Glutamatergic neuron (in vitro differentiated cells): ENCODE measurements around the gene SYT2. TPM values are rescaled to one million over a fixed set of nuclear protein-coding genes. Genes with fewer than 3 reads are reported as not detected.
"Not testable (repeated sequence)": the region's sequence is repeated elsewhere in the genome, so short reads cannot be mapped to it uniquely, and the experiment has no call there.

Experiments used
- DNase-seq: peaks from one replicate; pipeline ENCODE4 v3.0.0; 2022
- H3K27ac Mint-ChIP-seq: one replicate; pipeline ENCODE4 v1.8.0; 2020; ENCODE audit warnings: mild to moderate bottlenecking, mixed read lengths, inconsistent platforms; ENCODE audit not compliant: unreplicated experiment
- H3K27me3 Mint-ChIP-seq: one replicate; pipeline ENCODE4 v1.8.0; 2020; ENCODE audit warnings: mild to moderate bottlenecking, moderate library complexity, mixed read lengths, inconsistent platforms; ENCODE audit not compliant: unreplicated experiment
- H3K36me3 Mint-ChIP-seq: one replicate; pipeline ENCODE4 v1.8.0; 2020; ENCODE audit warnings: mild to moderate bottlenecking, mixed read lengths, inconsistent platforms; ENCODE audit not compliant: unreplicated experiment
- H3K4me1 Mint-ChIP-seq: one replicate; pipeline ENCODE4 v1.8.0; 2020; ENCODE audit warnings: mild to moderate bottlenecking, low read depth, mixed read lengths, inconsistent platforms; ENCODE audit not compliant: unreplicated experiment
- H3K4me3 Mint-ChIP-seq: one replicate; pipeline ENCODE4 v1.8.0; 2020; ENCODE audit warnings: mild to moderate bottlenecking, mixed read lengths, inconsistent platforms; ENCODE audit not compliant: unreplicated experiment
- H3K9me3 Mint-ChIP-seq: one replicate; pipeline ENCODE4 v1.8.0; 2020; ENCODE audit warnings: mild to moderate bottlenecking, moderate library complexity, mixed read lengths, inconsistent platforms; ENCODE audit not compliant: unreplicated experiment
- total RNA-seq: library from RNA; stranded (reverse); fragmentation: NEBNext Ultra II Directional; extraction: Animal tissue kit (Norgen Biotek cat#: 25700); gene quantifications from one replicate; pipeline ENCODE4 v1.2.1, GENCODE V29; 2021; ENCODE audit not compliant: unreplicated experiment
- TF ChIP-seq, protein P1 (sequence below): fragments of 200-600 bp; sonication (generic); IDR thresholded peaks from one replicate; pipeline ENCODE4 v1.5.0; 2021; ENCODE audit not compliant: partially characterized antibody, unreplicated experiment

The SYT2 gene
- total RNA-seq, 1 donor from 2014 or later, result 2.6 TPM

DNA sequence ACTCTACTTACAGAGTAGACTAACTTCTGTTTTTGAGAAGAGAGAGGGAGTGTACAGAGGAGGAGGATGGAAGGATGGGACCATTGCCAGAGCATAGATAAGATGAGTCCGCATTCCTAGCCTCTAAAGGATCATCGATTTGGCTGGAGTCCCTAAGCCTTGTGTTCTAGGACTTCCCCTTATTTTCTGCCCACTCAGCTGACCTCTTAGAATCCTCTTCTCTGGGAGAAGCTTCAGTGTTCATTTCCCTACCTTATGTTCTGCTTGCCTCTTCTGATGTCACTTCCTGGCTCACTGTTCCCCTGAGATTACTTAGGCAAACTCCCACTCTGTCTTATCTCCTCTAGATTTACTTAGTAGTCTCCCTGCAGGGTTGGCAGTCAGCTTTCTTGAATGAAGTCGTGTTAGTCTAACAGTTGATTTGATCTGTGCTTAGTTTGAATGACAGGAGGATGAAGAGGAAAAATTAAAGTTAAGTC, 156.7 kb downstream of the SYT2 start:
- Mint-ChIP-seq H3K9me3 (no peaks in the 10 kb centered on the region), H3K4me1 (peaks cover 8% of the 10 kb centered on the region), H3K36me3 (no peaks in the 10 kb centered on the region), H3K27ac (no peak overlapping the region), H3K4me3 (no peak overlapping the region), H3K27me3 (peaks cover 2% of the 10 kb centered on the region)
- no peak for DNase-seq
- TF ChIP-seq, protein P1, sequence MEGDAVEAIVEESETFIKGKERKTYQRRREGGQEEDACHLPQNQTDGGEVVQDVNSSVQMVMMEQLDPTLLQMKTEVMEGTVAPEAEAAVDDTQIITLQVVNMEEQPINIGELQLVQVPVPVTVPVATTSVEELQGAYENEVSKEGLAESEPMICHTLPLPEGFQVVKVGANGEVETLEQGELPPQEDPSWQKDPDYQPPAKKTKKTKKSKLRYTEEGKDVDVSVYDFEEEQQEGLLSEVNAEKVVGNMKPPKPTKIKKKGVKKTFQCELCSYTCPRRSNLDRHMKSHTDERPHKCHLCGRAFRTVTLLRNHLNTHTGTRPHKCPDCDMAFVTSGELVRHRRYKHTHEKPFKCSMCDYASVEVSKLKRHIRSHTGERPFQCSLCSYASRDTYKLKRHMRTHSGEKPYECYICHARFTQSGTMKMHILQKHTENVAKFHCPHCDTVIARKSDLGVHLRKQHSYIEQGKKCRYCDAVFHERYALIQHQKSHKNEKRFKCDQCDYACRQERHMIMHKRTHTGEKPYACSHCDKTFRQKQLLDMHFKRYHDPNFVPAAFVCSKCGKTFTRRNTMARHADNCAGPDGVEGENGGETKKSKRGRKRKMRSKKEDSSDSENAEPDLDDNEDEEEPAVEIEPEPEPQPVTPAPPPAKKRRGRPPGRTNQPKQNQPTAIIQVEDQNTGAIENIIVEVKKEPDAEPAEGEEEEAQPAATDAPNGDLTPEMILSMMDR, result no peak

DNA sequence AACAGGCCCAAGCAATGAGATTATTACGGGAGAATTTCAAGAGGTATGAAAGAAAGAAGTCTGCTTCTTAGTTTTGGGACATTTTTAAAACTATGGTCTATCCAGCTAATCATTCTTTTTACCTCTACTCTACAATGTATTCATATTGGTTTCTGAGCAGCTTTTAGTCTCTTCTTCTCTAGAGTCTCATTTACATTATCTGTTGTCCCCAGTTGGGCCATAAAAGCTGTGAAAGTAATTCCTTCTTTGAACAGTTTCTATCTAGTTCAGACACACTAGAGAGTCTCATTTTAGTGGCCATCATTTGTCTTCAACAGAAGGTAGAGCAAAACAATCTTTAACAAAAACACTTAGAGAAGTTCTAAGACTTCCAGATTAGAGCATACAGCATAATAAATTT, 157.2 kb downstream of the SYT2 start:
- H3K4me1 Mint-ChIP-seq, H3K9me3 Mint-ChIP-seq, H3K27me3 Mint-ChIP-seq, H3K27ac Mint-ChIP-seq, H3K36me3 Mint-ChIP-seq, H3K4me3 Mint-ChIP-seq, DNase-seq: not testable (repeated sequence)

DNA sequence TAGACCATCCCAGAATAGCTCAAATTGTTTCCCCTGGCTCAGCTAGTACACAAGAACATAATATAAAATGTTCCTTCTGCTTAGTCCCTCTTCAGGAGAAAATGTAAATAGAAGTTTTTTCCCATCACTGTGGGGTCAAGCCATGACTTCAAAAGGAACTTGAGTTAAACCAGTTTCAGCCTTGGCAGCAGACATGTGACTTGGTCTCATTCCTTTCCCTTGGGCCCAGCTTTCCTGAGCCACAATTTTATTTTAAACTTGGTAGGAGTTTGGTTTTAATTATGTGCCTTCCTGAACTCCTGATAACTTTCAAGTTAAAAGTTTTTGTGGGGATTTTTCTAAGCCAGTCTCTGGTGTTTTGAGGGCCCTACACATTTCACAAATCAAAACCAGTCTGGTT, 157.6 kb downstream of the SYT2 start:
- not testable (repeated sequence) for H3K36me3 Mint-ChIP-seq, DNase-seq

DNA sequence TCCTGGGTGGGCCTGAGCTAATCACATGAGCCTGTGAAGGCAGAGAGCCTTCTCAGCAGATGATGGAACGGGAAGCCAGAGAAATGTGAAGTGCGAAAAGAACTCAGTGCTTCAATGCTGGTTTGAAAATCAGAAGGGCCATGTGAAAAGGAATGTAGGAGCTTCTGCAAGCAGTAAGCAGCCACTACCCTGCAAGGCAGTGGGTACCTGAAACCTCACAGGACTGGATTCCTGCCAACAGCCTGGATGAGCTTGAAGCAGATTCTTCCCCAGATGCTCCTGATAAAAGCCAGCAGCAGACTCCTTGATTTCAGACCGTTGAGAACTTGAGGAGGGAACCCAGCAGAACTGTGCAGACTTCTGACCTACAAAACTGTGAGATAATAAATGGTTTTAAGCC, 158.6 kb downstream of the SYT2 start:
- H3K36me3 Mint-ChIP-seq, result no peaks in the 10 kb centered on the region
- peaks cover 8% of the 10 kb centered on the region for H3K4me1 Mint-ChIP-seq
- no peak for DNase-seq
- peaks cover 2% of the 10 kb centered on the region for H3K27me3 Mint-ChIP-seq
- no peak overlapping the region for H3K27ac Mint-ChIP-seq
- no peak overlapping the region for H3K4me3 Mint-ChIP-seq
- no peaks in the 10 kb centered on the region for H3K9me3 Mint-ChIP-seq
- TF ChIP-seq, protein P1, result no peak

More for the DNA sequence above, 157.6 kb downstream of the SYT2 start:
- not testable (repeated sequence) for H3K4me3 Mint-ChIP-seq, H3K9me3 Mint-ChIP-seq, H3K27ac Mint-ChIP-seq, H3K4me1 Mint-ChIP-seq, H3K27me3 Mint-ChIP-seq

DNA sequence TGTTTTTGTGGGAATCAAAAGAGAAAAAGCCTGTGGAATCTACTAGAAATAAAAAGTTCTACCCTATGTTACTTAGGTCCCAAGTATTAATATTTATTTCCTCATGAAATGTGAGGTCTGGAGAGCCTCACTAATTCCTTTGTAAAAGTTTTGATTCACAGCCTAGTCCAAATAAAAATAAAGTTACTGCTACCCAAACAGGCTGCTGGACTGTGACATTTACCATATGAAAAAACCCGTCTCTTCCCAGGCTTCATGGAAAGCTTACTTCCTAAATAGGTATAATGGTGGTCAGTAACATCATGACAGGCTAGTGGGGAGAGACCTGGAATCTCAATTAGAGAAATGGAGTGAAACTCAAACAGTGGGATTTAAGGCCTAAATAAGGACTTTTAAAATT, 160.2 kb downstream of the SYT2 start:
- H3K4me3 Mint-ChIP-seq, H3K27ac Mint-ChIP-seq, H3K9me3 Mint-ChIP-seq, DNase-seq, H3K27me3 Mint-ChIP-seq, H3K4me1 Mint-ChIP-seq, H3K36me3 Mint-ChIP-seq: not testable (repeated sequence)

DNA sequence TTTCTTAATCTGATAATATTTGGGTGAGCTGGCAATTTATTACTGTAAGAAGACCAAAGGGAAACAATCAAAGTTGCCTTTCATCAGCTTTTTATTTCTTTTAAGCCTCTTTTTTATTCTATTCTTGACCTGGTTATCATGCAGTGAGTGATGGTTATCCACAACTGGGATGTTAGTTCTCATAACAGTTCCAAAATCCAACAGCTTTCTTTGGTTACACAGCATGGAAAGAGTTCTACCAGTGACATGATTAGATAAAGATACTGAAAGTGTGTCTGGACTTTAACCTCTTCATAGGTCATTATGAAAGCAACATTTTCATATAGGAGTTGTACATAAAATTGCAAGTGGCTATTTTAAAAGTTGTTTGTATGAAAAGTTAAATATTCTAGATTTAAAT, 163.0 kb downstream of the SYT2 start:
- TF ChIP-seq, protein P1, result no peak
- Mint-ChIP-seq H3K9me3 (peaks cover 2% of the 10 kb centered on the region), H3K36me3 (no peaks in the 10 kb centered on the region), H3K4me3 (no peak overlapping the region), H3K4me1 (peaks cover 7% of the 10 kb centered on the region), H3K27ac (no peak overlapping the region), H3K27me3 (peaks cover 7% of the 10 kb centered on the region)
- DNase-seq, result no peak

DNA sequence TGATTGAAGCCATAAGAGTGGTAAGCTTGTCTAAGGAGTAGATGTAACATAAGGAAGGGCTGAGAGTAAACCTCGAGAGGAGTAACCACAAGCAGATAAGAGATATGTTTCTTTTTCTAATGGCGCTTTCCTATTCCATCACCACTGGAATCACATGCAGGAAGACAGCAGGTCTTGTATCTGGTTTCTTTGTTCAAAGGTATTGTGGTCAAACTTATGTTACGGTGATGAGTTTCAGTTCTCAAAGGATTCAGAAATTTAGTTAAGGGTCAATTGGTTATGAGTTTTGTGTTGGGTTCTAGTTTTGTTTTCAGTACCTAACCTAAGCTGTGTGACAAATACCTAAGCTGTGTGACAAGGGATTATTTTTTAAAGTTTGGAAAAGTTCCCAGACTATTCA, 163.5 kb downstream of the SYT2 start:
- not testable (repeated sequence) for DNase-seq, H3K9me3 Mint-ChIP-seq, H3K4me3 Mint-ChIP-seq, H3K27ac Mint-ChIP-seq, H3K36me3 Mint-ChIP-seq, H3K27me3 Mint-ChIP-seq, H3K4me1 Mint-ChIP-seq

DNA sequence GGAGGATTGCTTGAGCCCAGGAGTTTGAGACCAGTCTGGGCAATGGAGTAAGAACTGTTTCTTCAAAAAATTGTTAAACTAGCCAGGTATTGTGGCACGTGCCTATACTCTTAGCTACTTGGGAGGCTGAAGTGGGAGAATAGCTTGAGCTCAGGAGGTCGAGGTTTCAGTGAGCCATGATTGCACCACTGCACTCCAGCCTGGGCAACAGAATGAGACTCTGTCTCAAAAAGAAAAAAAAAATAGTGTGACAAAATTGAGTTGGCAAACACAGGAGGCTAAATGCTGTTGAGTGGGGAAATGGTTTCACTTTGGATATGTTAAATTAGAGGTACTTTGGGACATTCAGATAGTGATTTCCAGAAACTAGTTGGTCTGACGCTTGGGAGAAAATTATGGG, 163.9 kb downstream of the SYT2 start:
- not testable (repeated sequence) for H3K27me3 Mint-ChIP-seq, H3K27ac Mint-ChIP-seq

DNA sequence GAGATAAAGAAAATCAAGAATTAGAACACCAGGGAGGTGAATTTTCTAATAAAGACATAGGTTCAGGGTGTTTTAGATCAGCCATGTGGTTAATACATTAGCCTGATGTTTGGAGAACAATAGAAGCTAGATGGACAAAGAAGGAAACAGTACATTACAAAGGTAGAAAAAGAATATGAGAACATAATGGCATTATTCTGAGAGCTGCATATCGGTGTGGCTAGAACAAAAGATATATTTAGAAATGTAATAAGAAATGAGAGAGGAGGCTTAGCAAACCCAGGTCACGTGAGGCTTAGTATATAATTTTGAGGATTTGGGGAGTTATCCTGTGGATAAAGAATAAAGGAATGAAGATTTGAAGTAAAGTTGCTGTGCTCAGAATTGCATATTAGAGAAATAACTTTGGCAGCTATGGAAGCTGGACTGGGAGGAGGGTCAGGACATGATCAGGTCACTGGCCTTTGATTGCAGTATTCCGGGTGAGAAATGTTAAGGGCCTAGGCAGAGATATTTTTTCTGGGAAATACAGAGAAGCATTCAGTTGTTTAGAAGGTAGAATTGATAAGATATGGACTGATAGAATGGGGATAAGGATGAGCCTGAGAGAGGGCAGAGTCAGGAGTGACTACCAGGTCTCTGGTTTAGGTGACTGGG, 164.5 kb downstream of the SYT2 start:
- not testable (repeated sequence) for H3K4me1 Mint-ChIP-seq, DNase-seq, H3K4me3 Mint-ChIP-seq, H3K27ac Mint-ChIP-seq, H3K36me3 Mint-ChIP-seq, H3K9me3 Mint-ChIP-seq, H3K27me3 Mint-ChIP-seq

More for the DNA sequence above, 163.9 kb downstream of the SYT2 start:
- H3K4me3 Mint-ChIP-seq, H3K36me3 Mint-ChIP-seq, H3K4me1 Mint-ChIP-seq, H3K9me3 Mint-ChIP-seq, DNase-seq: not testable (repeated sequence)
